Tibial nerve (tissue), 4 donors: ENCODE measurements around the gene SMAD3.

ENCODE experiments used
- CTCF ChIP-seq, 5 experiments: fragments of 200-600 bp in 3 of 5; fragments of 450-650 bp in 2 of 5; sonication (generic) in 3 of 5; IDR thresholded peaks; one replicate each; pipeline ENCODE4 v1.5.1; 2016 to 2019; ENCODE audit warnings: antibody characterized with exemption in 5 of 5, mild to moderate bottlenecking in 3 of 5, moderate library complexity in 2 of 5
- EP300 ChIP-seq, 2 donors: sonication (generic); formaldehyde crosslinking; IDR thresholded peaks; one replicate each; pipeline ENCODE4 v1.6.1; 2017; ENCODE audit warnings: antibody characterized with exemption in 2 of 2, mild to moderate bottlenecking in 1 of 2
- POLR2A ChIP-seq, 2 donors: fragments of 450-650 bp; IDR thresholded peaks; one replicate each; pipeline ENCODE4 v1.6.1; 2017; ENCODE audit warnings: antibody characterized with exemption in 2 of 2, mild to moderate bottlenecking in 2 of 2, moderate library complexity in 2 of 2

GRCh38 chr15:67063689-67064606 lies 1.5 kb upstream of the SMAD3 start:
- TF ChIP-seq CTCF (IDR thresholded peaks at IDR 0.05) = no peak
- TF ChIP-seq POLR2A (IDR thresholded peaks at IDR 0.05) = no peak
- TF ChIP-seq EP300 (IDR thresholded peaks at IDR 0.05) = peak in 1 of 2 donors; percentile 30
